ENCODE data around the gene NPAS2.

Gene NPAS2

GRCh38 chr2:100907832-100908231 lies 87.9 kb downstream of the NPAS2 start:
- no peak for DNase-seq (ENCODE audit: low read depth)

GRCh38 chr2:100909534-100910081 lies 89.7 kb downstream of the NPAS2 start:
- no peak for DNase-seq (ENCODE audit: low read depth)

- DNase-seq (ENCODE audit: low read depth): no peak
These were observed 90.2 kb downstream of the NPAS2 start for GRCh38 chr2:100910111-100910510.

GRCh38 chr2:100919316-100919715 lies 99.4 kb downstream of the NPAS2 start:
- DNase-seq (ENCODE audit: low read depth): no peak

GRCh38 chr2:100921685-100922161 lies 101.8 kb downstream of the NPAS2 start:
- DNase-seq (ENCODE audit: low read depth): no peak

GRCh38 chr2:100923461-100924060 lies 103.6 kb downstream of the NPAS2 start:
- DNase-seq (ENCODE audit: low read depth): no peak

GRCh38 chr2:100924122-100924519 lies 104.2 kb downstream of the NPAS2 start:
- DNase-seq (ENCODE audit: low read depth): no peak

- DNase-seq (ENCODE audit: low read depth): no peak
These were observed 104.8 kb downstream of the NPAS2 start for GRCh38 chr2:100924520-100925451.

GRCh38 chr2:100928235-100928634 lies 108.3 kb downstream of the NPAS2 start:
- no peak for DNase-seq (ENCODE audit: low read depth)

GRCh38 chr2:100929147-100929546 lies 109.2 kb downstream of the NPAS2 start:
- DNase-seq (ENCODE audit: low read depth): no peak

GRCh38 chr2:100934504-100935371 lies 114.8 kb downstream of the NPAS2 start:
- no peak for DNase-seq (ENCODE audit: low read depth)

- no peak for DNase-seq (ENCODE audit: low read depth)
These were observed 115.4 kb downstream of the NPAS2 start for GRCh38 chr2:100935372-100935752.

- DNase-seq (ENCODE audit: low read depth): no peak
These were observed 116.3 kb downstream of the NPAS2 start for GRCh38 chr2:100936070-100936741.

- DNase-seq (ENCODE audit: low read depth): no peak
These were observed 117.1 kb downstream of the NPAS2 start for GRCh38 chr2:100936972-100937542.

GRCh38 chr2:100938031-100939026 lies 118.4 kb downstream of the NPAS2 start:
- no peak for DNase-seq (ENCODE audit: low read depth)

- no peak for DNase-seq (ENCODE audit: low read depth)
These were observed 119.5 kb downstream of the NPAS2 start for GRCh38 chr2:100939445-100939844.

- DNase-seq (ENCODE audit: low read depth): no peak
These were observed 120.3 kb downstream of the NPAS2 start for GRCh38 chr2:100940240-100940639.

GRCh38 chr2:100940766-100941645 lies 121.1 kb downstream of the NPAS2 start:
- DNase-seq (ENCODE audit: low read depth): no peak

Measured in stimulated activated CD8-positive, alpha-beta memory T cell treated with anti-CD3 and anti-CD28 coated beads, Interleukin-15, amount 100 ng/mL, for 24 hours (primary cell).